HG02870 (cell line): ENCODE results near the gene ZNF211.

ENCODE experiments used
- ATAC-seq: cut with Tn5 transposase; IDR thresholded peaks from one replicate; pipeline ENCODE4 v1.9.1; 2021; ENCODE audit warnings: mild to moderate bottlenecking, moderate library complexity; ENCODE audit not compliant: unreplicated experiment

The ZNF211 gene

GRCh38 chr19:57655443-57655842 is 22.5 kb downstream of the ZNF211 start:
- no peak for ATAC-seq

GRCh38 chr19:57656346-57656745 is 23.4 kb downstream of the ZNF211 start:
- ATAC-seq, result no peak

- ATAC-seq, result no peak
Observed at GRCh38 chr19:57664269-57665127, 31.5 kb downstream of the ZNF211 start.

GRCh38 chr19:57665261-57665806 is 32.4 kb downstream of the ZNF211 start:
- ATAC-seq, result no peak

- no peak for ATAC-seq
Observed at GRCh38 chr19:57667228-57667627, 34.3 kb downstream of the ZNF211 start.

- ATAC-seq, result no peak
Observed at GRCh38 chr19:57668635-57669034, 35.7 kb downstream of the ZNF211 start, which contains the start of gene ZSCAN4. ZSCAN4 (plus strand) TSS chr19:57668935; CDS start chr19:57676146, 7,211 bp downstream.

GRCh38 chr19:57671124-57671895 is 38.3 kb downstream of the ZNF211 start:
- ATAC-seq, result no peak

GRCh38 chr19:57672466-57672865 is 39.5 kb downstream of the ZNF211 start:
- ATAC-seq, result no peak

GRCh38 chr19:57675881-57676280 is 42.9 kb downstream of the ZNF211 start:
- no peak for ATAC-seq

GRCh38 chr19:57682226-57682766 is 49.3 kb downstream of the ZNF211 start:
- ATAC-seq, result peak; percentile 8

- ATAC-seq, result no peak
Observed at GRCh38 chr19:57686727-57687126, 53.8 kb downstream of the ZNF211 start.

GRCh38 chr19:57687363-57688010 is 54.5 kb downstream of the ZNF211 start:
- ATAC-seq, result no peak

- ATAC-seq, result no peak
Observed at GRCh38 chr19:57688011-57688763, 55.2 kb downstream of the ZNF211 start.

GRCh38 chr19:57689750-57690149 is 56.8 kb downstream of the ZNF211 start:
- ATAC-seq, result no peak
